ENCODE measurements around the gene JAM3. TPM values are rescaled to one million over a fixed set of nuclear protein-coding genes. Genes with fewer than 3 reads are reported as not detected.
"Not testable (repeated sequence)": the region's sequence is repeated elsewhere in the genome, so short reads cannot be mapped to it uniquely, and the experiment has no call there.

Gene JAM3
- total and polyA plus RNA-seq, 8 donors, result 4.0 to 83.4 (median 20.0) TPM

DNA sequence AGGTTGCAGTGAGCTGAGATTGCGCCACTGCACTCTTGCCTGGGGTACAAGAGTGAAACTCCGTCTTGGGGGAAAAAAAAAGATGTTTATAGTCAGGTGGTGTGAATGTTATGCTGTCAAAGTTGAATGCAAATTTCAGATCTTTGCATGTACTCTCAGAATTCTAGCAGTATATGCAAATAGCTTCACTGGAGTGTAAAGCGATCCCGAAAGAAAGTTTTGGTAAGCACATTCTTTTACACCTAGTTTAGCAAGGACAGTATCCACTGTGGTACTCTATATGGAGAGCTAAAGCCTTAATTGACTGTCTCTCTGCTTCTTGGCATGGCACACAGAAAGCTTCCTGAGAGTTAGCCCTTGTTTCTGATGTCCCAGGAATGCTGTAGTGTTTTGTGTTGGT is 4.0 kb downstream of the JAM3 start:
- Histone ChIP-seq H3K36me3 (no peaks in the 10 kb centered on the region), H3K4me3 (no peak overlapping the region), H3K27ac (no peak overlapping the region), H3K27me3 (peaks cover 0 to 25% (median 9%) of the 10 kb centered on the region in 3 donors), H3K9me3 (no peaks in the 10 kb centered on the region), H3K4me1 (peaks cover 0 to 36% (median 18%) of the 10 kb centered on the region in 4 donors)
- WGBS, 5 donors, result 70 to 82% (median 78%) methylated on average over 4 of the region's 4 CpGs
- TF ChIP-seq POLR2AphosphoS5 (IDR thresholded peaks at IDR 0.05) (no peak), EP300 (IDR thresholded peaks at IDR 0.05) (no peak), POLR2A (IDR thresholded peaks at IDR 0.05) (no peak)
- TF ChIP-seq, protein P1, sequence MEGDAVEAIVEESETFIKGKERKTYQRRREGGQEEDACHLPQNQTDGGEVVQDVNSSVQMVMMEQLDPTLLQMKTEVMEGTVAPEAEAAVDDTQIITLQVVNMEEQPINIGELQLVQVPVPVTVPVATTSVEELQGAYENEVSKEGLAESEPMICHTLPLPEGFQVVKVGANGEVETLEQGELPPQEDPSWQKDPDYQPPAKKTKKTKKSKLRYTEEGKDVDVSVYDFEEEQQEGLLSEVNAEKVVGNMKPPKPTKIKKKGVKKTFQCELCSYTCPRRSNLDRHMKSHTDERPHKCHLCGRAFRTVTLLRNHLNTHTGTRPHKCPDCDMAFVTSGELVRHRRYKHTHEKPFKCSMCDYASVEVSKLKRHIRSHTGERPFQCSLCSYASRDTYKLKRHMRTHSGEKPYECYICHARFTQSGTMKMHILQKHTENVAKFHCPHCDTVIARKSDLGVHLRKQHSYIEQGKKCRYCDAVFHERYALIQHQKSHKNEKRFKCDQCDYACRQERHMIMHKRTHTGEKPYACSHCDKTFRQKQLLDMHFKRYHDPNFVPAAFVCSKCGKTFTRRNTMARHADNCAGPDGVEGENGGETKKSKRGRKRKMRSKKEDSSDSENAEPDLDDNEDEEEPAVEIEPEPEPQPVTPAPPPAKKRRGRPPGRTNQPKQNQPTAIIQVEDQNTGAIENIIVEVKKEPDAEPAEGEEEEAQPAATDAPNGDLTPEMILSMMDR (IDR thresholded peaks at IDR 0.05), result no peak
- intact Hi-C loops (cut with DNase I; ENCODE audit: low total_unique reads), result no loop called here
- no peak for DNase-seq

DNA sequence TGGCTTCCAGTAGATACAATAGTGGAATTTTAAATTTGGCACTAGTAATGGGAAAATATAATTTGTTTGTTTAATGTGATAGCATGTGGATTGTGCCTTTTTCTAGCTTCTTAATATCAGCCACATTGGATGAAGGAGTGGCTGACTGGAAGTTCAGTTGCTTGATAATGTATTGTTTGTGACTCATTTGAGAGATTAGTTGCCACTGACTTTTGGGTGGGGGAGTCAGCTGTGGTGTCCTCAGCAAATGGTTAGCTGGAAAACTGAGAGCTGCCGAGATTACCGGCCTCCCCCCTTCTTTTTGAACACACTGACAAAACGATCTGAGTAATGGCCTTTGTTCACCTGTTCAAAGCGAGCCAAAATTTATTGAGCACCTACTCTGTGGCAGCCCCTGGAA is 5.5 kb downstream of the JAM3 start:
- Histone ChIP-seq H3K4me1 (peaks cover 0 to 26% (median 10%) of the 10 kb centered on the region in 4 donors), H3K4me3 (no peak overlapping the region), H3K36me3 (no peaks in the 10 kb centered on the region), H3K27me3 (peaks cover 0 to 12% (median 3%) of the 10 kb centered on the region in 3 donors), H3K9me3 (no peaks in the 10 kb centered on the region), H3K27ac (no peak overlapping the region)
- 32 to 55% (median 50%) methylated on average over 4 of the region's 4 CpGs for WGBS, 5 donors
- intact Hi-C loops (cut with DNase I; ENCODE audit: low total_unique reads), result no loop called here
- TF ChIP-seq POLR2AphosphoS5 (IDR thresholded peaks at IDR 0.05) (no peak), POLR2A (IDR thresholded peaks at IDR 0.05) (no peak), EP300 (IDR thresholded peaks at IDR 0.05) (no peak)
- TF ChIP-seq, protein P1 (IDR thresholded peaks at IDR 0.05), result no peak
- DNase-seq, result no peak

DNA sequence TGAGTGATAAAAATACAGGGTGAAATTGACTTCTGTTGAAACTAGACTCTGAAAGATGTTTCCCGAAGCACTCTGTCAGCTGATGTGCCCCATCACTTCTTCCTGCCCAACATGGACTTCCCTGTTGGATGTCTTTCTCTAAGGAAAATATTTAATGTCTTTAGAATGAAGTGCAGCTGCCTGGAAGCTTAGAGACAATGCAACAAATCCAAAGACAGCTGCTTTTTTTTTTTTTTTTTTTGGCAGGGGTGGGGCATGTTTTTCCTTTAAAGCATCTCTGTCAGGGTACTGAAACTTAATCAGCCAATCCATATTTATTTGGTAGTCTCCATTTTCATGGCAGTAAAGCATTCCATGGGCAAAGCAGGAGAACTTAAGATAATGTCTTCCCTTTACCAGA is 5.9 kb downstream of the JAM3 start:
- peaks cover 0 to 21% (median 7%) of the 10 kb centered on the region in 4 donors for H3K4me1 ChIP-seq
- no peak overlapping the region for H3K4me3 ChIP-seq
- no peak for DNase-seq
- H3K27me3 ChIP-seq, result peaks cover 0 to 7% (median 0%) of the 10 kb centered on the region in 3 donors
- no peaks in the 10 kb centered on the region for H3K36me3 ChIP-seq
- intact Hi-C loops (cut with DNase I; ENCODE audit: low total_unique reads), result no loop called here
- WGBS, 5 donors, result 50 to 73% (median 72%) methylated on average over 1 of the region's 1 CpG
- H3K27ac ChIP-seq, result no peak overlapping the region
- no peak for TF ChIP-seq POLR2A (IDR thresholded peaks at IDR 0.05)
- no peaks in the 10 kb centered on the region for H3K9me3 ChIP-seq

DNA sequence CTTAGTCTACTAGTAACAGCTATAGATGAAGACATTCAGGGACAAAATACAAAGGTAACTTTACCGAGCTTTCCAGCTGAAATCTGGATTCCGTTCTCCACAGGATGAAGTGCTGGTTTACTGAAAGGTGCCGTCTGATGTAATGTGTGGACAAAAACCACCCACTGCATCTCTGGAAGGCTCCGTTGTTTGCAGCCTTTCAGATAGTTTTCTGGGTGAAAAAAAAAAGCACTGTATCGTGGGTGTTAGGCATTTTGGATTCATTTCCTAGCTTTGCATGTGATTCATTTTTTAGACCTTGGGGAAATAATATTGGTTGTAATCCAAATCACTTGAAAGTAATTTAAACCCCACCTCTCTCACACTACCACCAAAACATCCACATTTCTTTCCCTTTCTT is 10.4 kb downstream of the JAM3 start:
- peaks cover 0 to 16% (median 5%) of the 10 kb centered on the region in 4 donors for H3K9me3 ChIP-seq
- no peak overlapping the region for H3K27ac ChIP-seq
- no peak overlapping the region for H3K4me3 ChIP-seq
- WGBS, 5 donors, result 72 to 81% (median 78%) methylated on average over 5 of the region's 5 CpGs
- TF ChIP-seq POLR2A (IDR thresholded peaks at IDR 0.05) (no peak), EP300 (IDR thresholded peaks at IDR 0.05) (no peak), POLR2AphosphoS5 (IDR thresholded peaks at IDR 0.05) (no peak)
- TF ChIP-seq, protein P1 (IDR thresholded peaks at IDR 0.05), result no peak
- no peaks in the 10 kb centered on the region for H3K27me3 ChIP-seq
- no peak for DNase-seq
- H3K36me3 ChIP-seq, result no peaks in the 10 kb centered on the region
- intact Hi-C loops (cut with DNase I; ENCODE audit: low total_unique reads), result no loop called here
- no peaks in the 10 kb centered on the region for H3K4me1 ChIP-seq

DNA sequence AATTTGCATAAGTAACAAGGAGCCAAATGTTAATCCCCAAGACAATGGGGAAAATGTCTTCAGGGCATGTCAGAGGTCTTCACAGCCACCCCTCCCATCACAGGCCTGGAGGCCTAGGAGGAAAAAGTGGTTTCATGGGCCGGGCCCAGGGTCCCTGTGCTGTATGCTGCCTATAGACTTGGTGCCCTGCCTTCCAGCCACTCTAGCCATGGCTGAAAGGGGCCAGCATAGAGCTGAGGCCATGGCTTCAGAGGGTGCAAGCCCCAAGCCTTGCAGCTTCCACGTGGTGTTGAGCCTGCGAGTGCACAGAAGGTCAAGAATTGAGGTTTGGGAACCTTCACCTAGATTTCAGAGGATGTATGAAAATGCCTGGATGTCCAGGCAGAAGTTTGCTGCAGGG is 12.4 kb downstream of the JAM3 start:
- DNase-seq; H3K4me1 ChIP-seq; intact Hi-C loops (cut with DNase I; ENCODE audit: low total_unique reads); H3K4me3 ChIP-seq; H3K27ac ChIP-seq; H3K36me3 ChIP-seq; H3K27me3 ChIP-seq: not testable (repeated sequence)
- H3K9me3 ChIP-seq, result peaks cover 0 to 16% (median 5%) of the 10 kb centered on the region in 4 donors
- 89 to 100% (median 91%) methylated on average over 1 to 3 of the region's 3 CpGs for WGBS, 5 donors
